Astrocyte of the spinal cord (primary cell): Measurements from ENCODE around the gene PDE7B.

Experiments
- DNase-seq: peaks from one replicate; pipeline ENCODE4 v3.0.0; 2011; ENCODE audit warnings: low read depth, low spot score
- H3K4me3 ChIP-seq: 2 replicates; pipeline ENCODE4 v1.5.1; 2011; ENCODE audit warnings: low read depth, mild to moderate bottlenecking, low read length, moderate library complexity
- in situ Hi-C: cut with HindIII; loops from 2 replicates; pipeline ENCODE4 v1.10.0; 2017; ENCODE audit warnings: low sequenced_read_pairs
- TF ChIP-seq, protein P1 (sequence below): IDR thresholded peaks from 2 replicates; pipeline ENCODE4 v1.5.1; 2012; ENCODE audit warnings: low read depth, mild to moderate bottlenecking, low read length, inconsistent platforms

Gene PDE7B

GRCh38 chr6:136148523-136148922, 297.0 kb downstream of the PDE7B start:
- in situ Hi-C loops: no loop called here
- H3K4me3 ChIP-seq: no peak overlapping the region
- no peak for DNase-seq
- TF ChIP-seq, protein P1, sequence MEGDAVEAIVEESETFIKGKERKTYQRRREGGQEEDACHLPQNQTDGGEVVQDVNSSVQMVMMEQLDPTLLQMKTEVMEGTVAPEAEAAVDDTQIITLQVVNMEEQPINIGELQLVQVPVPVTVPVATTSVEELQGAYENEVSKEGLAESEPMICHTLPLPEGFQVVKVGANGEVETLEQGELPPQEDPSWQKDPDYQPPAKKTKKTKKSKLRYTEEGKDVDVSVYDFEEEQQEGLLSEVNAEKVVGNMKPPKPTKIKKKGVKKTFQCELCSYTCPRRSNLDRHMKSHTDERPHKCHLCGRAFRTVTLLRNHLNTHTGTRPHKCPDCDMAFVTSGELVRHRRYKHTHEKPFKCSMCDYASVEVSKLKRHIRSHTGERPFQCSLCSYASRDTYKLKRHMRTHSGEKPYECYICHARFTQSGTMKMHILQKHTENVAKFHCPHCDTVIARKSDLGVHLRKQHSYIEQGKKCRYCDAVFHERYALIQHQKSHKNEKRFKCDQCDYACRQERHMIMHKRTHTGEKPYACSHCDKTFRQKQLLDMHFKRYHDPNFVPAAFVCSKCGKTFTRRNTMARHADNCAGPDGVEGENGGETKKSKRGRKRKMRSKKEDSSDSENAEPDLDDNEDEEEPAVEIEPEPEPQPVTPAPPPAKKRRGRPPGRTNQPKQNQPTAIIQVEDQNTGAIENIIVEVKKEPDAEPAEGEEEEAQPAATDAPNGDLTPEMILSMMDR: no peak

GRCh38 chr6:136149311-136149710, 297.8 kb downstream of the PDE7B start:
- TF ChIP-seq, protein P1: no peak
- no peak overlapping the region for H3K4me3 ChIP-seq
- DNase-seq: no peak
- in situ Hi-C loops: no loop called here

GRCh38 chr6:136150961-136151360, 299.5 kb downstream of the PDE7B start:
- no peak for DNase-seq
- TF ChIP-seq, protein P1: no peak
- in situ Hi-C loops: no loop called here
- no peak overlapping the region for H3K4me3 ChIP-seq

DNA sequence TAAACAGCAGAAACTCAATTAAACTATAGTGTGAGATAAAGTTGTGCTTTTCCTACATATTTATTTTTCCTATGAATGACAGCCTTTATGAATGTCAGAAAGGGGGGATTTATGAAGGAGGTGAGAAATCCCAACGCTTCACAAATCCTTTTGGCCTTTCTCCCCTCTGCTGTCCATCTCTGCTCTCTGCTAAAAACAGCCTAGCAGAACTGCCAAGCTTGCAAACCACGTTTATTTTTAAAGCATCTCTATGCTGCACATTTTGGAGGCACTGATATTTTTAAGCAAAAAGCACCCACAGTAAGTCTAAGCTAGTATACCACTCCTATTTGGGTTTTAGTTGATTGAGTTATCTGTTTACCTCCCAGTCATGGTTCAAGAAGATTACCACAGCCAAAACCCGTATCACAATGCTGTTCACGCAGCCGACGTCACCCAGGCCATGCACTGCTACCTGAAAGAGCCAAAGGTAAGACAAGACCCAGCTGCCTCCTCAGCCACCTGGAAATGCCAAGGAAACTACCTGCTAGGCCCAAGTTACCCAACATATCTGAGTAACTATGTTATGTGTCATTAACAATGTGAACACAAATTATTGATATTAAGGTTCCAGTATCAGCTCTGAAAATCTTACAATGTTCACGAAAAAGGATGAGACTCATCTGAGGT, 302.3 kb downstream of the PDE7B start:
- no peak overlapping the region for H3K4me3 ChIP-seq
- DNase-seq: no peak
- TF ChIP-seq, protein P1: no peak
- in situ Hi-C loops: no loop called here

DNA sequence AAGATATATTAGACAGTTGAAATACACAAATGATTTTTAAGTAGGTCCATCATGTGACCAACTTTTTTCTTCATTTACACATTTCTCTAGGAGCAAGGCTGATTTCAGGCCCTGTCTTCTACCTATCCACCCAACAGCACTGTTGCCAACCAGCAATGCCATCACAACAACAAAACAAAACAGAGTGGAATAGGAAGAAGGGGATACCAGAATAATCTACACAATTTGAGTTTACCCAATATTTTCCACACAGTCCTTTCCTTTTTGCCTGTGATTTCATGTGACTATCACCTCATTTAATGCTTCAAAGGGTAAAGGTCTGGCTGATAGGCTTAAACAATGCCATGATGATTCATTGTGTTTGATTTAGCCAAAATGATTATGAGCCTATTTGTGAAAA, 303.7 kb downstream of the PDE7B start:
- DNase-seq: no peak
- H3K4me3 ChIP-seq: no peak overlapping the region
- TF ChIP-seq, protein P1: no peak
- in situ Hi-C loops: no loop called here

- TF ChIP-seq, protein P1: no peak
- no peak overlapping the region for H3K4me3 ChIP-seq
- in situ Hi-C loops: no loop called here
- no peak for DNase-seq
Measured at GRCh38 chr6:136157743-136158142, 306.2 kb downstream of the PDE7B start.
